HS-27A (cell line): ENCODE data around the gene TIMM44.

Experiments used
- DNase-seq: peaks from one replicate; pipeline ENCODE4 v3.0.0-alpha.2; 2012; ENCODE audit warnings: low read depth, missing footprints

Gene TIMM44

DNA sequence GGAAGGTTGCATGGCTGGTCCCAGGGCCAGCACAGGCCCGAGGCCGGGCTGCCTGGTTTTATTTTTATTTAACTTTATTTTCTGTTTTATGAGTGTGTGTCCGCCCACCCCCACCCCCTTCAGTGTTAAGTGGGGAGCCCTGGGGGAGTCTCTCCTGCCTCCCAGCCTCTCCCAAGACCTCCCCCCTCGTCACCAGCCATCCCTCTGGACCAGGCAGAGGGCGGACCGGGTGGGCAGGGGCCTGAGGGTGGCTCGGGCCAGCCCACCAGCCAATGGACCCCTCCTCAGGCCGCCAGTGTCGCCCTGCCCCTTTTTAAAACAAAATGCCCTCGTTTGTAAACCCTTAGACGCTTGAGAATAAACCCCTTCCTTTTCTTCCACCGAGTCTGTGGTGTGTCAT, 29.4 kb downstream of the TIMM44 start:
- DNase-seq, result no peak

GRCh38 chr19:7913652-7914051, 29.8 kb downstream of the TIMM44 start:
- no peak for DNase-seq

GRCh38 chr19:7912697-7913564, 30.5 kb downstream of the TIMM44 start:
- no peak for DNase-seq

DNA sequence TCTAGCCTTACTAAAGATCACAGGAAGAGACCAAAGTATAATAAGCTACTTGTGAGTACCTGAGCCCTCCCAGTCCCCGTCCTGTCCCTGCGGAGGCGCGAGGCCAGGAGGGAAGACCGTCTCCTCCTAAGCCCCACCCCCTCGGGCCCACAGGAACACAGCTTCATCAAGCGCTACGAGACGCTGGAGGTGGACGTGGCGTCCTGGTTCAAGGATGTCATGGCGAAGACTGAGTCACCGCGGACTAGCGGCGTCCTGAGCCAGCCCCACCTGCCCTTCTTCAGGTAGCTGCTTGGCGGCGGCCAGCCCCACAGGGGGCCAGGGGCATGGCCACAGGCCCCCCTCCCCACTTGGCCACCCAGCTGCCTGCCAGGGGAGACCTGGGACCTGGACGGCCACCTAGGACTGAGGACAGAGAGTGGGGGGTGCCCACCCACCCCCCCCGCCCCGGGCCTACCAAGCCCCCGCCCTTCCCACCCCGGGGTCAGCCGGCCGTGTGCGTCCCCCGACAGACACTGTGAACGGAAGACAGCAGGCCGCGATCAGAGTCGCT, 31.2 kb downstream of the TIMM44 start:
- no peak for DNase-seq

DNA sequence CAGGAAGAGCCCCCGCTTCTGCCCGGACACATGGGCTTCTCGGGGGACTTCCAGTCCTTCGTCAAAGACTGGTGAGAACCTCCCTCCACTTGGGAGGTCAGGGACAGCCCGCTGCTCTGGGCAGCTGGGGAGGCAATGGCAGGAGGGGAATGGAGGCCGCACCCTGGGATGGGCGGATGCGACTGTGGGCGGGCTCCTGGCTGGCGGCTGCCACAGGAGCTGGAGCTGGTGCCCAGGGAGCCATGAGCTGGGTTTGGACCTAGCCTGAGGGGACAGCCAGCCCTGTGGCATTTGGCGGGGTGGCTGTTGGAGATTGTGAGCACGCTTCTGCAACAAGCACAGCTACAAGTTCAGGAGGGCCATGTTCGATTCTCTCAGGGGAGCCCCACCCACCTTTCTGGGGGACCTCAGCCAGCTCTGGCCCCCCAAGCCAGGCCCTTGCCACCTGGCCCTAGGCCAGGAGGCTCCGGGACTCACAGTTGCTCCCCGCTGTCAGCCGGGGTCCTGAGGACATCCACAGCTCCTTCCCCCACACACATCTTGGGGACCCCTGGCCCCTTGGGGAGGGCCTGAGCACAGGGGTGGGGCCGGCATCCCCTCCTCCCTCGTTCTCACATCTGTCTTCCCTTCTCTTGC, 31.8 kb downstream of the TIMM44 start:
- no peak for DNase-seq

- no peak for DNase-seq
These were observed 32.9 kb downstream of the TIMM44 start for GRCh38 chr19:7910321-7911161.

GRCh38 chr19:7909471-7910067, 33.9 kb downstream of the TIMM44 start:
- no peak for DNase-seq

GRCh38 chr19:7908742-7909461, 34.6 kb downstream of the TIMM44 start:
- no peak for DNase-seq

GRCh38 chr19:7908078-7908699, 35.3 kb downstream of the TIMM44 start:
- DNase-seq, result no peak

- no peak for DNase-seq
These were observed 35.9 kb downstream of the TIMM44 start for GRCh38 chr19:7907544-7907943.

DNA sequence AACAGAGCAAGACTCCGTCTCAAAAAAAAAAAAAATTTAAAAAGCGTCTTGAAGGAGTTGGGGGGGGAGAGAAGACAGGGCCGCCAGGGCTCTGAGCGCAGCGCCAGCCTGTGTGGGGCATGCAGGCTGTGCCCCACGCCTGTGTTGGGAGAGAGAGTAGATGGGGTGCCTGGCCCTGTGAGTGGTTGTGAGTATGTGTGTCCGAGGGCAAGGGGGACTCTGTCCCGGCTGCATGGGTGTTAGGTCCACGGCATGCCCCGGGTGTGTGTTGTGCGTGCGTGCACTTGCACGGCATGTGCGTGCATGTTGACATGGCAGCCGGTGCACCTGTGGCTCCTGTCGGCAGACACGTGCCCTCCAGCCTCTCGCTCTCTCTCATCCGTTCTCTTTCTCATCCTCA, 36.3 kb downstream of the TIMM44 start:
- no peak for DNase-seq

DNA sequence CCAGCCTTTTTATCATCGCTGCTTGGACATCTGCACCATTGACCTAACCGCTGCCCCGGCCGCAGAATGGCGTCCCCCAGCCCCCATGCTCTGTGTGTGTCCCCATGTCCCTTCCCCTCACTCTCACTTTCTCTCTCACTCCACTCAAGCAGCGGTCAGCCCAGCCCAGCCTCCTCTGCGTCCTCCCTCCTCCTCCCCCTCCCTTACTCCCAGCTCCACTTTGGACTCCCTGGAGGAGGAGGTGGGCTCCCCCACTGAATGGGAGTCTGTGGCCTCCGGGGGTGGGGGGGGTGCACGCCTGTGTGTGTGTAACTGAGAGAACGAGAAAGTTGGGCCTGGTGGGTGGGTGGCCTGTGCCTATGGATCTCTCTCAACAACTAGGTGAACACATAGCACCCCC, 37.6 kb downstream of the TIMM44 start:
- DNase-seq, result no peak

DNA sequence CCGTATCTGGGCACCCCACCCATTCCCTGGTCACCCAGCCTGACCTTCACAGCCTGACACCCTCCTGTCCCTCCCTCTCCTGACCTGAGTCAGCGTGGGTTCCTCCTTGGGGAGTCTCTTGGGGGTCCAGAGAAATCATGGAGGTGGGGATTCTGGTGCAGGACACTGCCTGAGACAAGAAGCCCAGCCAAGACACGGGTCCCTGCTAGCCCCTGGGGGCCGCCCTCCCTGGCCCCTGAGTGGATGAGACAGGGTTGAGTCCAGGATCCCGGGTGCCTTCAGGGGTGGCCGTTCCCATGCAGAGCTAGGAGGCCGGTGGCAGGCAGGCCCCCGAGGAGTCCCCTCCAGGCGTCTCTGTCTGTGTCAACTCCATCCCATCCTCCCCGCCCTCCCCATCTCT, 38.2 kb downstream of the TIMM44 start:
- DNase-seq, result no peak

DNA sequence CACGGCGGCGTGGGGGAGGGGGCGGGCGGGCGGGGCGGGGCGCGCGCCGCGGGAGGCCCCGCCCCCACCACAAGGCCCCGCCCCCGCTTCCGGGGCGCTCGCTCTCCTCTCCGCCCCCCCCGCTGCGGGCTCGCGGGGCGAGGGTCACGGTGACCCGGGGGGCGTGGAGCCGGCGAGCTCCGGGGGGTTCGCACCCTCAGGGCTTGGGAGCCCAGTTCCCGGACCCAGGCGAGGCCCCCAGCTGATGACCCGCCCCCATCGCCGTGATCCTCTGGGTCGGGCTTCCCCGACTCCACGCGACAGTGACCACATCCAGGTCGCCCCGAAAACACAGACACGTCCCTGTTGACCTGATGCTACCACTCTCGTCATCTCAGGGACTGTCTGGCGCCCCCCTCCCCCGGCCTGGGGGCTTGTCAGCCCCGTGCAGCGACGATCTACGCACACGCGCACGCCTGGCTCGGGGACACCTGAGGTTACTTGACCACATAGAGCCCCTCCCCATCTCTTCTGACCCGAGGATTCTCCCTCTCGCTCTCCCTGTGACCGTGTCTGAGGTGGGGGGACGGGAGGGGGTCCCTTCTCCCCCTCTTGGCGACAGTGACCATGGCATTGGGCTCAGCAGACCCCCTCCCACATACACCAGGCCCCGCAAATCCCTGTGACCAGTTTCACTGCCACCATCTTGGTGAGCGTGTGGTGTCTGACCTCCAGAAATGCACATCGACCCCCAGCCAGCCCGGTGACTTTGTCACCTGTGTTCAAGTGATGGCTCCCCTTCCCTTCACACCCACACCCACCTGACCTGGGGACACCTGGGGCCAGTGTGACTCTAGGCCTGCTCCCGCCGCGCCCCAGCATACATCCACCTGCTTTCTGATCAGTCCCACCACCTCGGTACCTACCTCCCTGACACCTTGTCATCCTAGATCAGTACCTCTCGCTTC, 39.1 kb downstream of the TIMM44 start:
- DNase-seq, result no peak

DNA sequence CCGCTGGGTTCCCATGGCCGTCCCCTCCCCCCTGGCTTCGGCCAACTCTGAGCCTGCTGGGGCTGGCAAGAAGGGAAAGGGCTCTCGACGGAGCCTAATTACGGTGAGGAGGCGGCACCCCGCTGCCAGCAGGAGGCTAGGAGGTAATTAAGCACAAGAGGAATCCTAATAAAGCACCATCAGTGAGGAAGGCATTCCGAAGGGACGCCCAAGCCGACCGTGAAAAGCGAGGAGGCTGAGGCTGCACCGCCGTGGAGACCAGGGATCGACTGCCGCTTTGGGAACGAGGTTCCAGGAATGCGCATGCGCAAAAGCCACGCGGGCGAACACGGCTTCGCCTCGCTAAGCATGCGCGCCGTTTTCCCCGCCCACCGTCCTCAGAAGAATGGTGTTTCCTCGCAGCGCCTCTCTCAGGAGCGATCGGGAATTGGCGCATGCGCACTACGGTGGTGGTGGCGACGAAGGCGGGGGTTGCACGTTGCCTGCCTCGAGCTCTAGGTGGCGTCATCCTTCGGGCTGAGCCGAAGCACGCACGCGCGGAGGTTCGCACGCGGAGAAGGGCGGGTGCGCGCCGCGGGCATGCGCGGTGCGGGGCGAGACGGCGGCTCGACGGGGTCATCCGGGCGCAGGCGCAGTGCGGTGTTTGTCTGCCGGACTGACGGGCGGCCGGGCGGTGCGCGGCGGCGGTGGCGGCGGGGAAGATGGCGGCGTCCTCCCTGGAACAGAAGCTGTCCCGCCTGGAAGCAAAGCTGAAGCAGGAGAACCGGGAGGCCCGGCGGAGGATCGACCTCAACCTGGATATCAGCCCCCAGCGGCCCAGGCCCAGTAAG, 40.0 kb downstream of the TIMM44 start, which contains the start of gene MAP2K7:
TSS of gene MAP2K7 (plus strand) at position 634 of the 830 bp plus-strand sequence. CDS start at position 702, 68 bp downstream.
- DNase-seq, result peak; percentile 93

- no peak for DNase-seq
These were observed 40.6 kb downstream of the TIMM44 start for GRCh38 chr19:7902796-7903243.

- DNase-seq, result no peak
These were observed 42.1 kb downstream of the TIMM44 start for GRCh38 chr19:7901337-7901736.

DNA sequence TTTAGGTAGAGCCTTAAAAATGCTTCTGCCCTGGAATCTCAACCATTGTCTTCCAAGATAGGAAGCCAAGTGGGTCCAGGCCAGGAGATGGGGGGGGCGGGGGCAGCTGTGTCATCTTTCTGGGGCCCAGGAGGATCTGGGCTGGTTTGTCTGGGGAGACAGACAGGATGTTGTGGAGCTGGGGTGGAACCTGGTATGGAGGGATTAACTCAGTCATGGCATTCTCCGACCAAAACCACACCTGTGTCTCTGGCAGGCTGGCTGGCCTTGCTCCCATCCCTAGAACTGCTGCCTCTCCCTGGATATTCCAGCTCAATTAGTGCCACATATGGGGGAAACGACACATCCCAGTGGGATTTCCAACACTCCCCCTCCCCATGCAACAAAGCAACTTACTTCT, 42.5 kb downstream of the TIMM44 start:
- DNase-seq, result no peak
